Nephron (organoid): ENCODE results near the gene PRKCD.

Experiments used
- H3K27ac Mint-ChIP-seq, 3 experiments: 2 replicates each; pipeline ENCODE4 v1.8.0; 2020; ENCODE audit warnings: mixed read lengths in 3 of 3, mild to moderate bottlenecking in 2 of 3, moderate library complexity in 1 of 3
- H3K27me3 Mint-ChIP-seq: 2 replicates; pipeline ENCODE4 v1.8.0; 2021; ENCODE audit warnings: low read depth, mild to moderate bottlenecking, moderate library complexity, mixed read lengths
- H3K36me3 Mint-ChIP-seq: 2 replicates; pipeline ENCODE4 v1.8.0; 2020; ENCODE audit warnings: low read depth, mixed read lengths
- H3K4me1 Mint-ChIP-seq: 2 replicates; pipeline ENCODE4 v1.8.0; 2020; ENCODE audit warnings: mixed read lengths
- H3K4me3 Mint-ChIP-seq, 3 experiments: 2 replicates each; pipeline ENCODE4 v1.8.0; 2020; ENCODE audit warnings: mild to moderate bottlenecking in 3 of 3, mixed read lengths in 3 of 3, moderate library complexity in 2 of 3
- H3K9me3 Mint-ChIP-seq: 2 replicates; pipeline ENCODE4 v1.8.0; 2020; ENCODE audit warnings: mixed read lengths
- TF ChIP-seq, protein P1 (sequence below), 3 experiments: fragments of 200-600 bp; sonication (generic); IDR thresholded peaks; one replicate each; pipeline ENCODE4 v1.5.0; 2021; ENCODE audit warnings: antibody characterized with exemption in 3 of 3; ENCODE audit not compliant: unreplicated experiment in 3 of 3

The PRKCD gene

DNA sequence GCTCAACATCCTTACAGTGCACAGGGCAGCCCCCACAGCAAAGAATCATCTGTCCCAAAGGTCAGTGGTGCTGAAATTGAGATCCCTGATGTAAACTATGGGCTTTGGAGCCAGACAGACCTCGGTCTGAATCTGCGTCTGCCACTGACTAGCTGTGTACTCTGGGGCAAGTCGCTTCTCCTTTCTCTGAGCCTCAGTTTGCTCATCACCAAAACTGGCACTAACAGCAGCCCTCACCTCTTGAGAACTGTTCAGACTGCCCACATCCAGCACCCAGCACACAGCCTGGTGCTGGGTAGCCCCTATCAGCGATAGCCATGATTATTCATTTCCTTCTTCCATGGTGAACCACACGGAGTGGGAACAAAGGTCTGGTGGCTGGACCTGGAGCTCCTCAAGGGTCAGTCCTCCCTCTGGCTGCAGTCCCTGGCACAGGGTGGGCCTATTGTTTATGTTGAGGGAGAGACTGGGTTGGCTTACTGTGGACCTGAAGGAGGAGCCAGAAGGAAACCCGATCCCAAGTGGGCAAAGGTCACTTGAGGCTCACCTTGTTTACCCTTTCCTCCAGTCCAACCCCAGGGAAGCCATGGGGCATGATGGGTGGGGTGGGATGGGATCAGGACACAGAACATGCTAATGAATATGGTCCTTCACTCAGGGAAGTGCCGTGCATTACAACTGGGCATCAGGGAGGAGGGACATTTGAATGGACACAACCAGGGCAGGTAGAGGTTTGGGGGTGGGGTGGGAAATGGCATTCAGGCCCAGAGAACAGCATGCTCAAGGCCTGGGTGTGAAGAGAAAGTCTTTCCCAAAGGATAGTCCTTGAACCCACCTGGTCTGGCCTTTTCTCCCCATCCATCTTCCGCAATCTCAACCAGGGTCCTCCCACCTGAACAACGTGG, 1.6 kb upstream of the PRKCD start:
- Mint-ChIP-seq H3K9me3 (no peaks in the 10 kb centered on the region), H3K4me1 (peaks cover 41% of the 10 kb centered on the region), H3K27me3 (peaks cover 33% of the 10 kb centered on the region), H3K4me3 (peak overlapping the region; percentile 90 to 94 (median 92)), H3K27ac (peak overlapping the region in 2 of 3 experiments; percentile 24 to 54), H3K36me3 (no peaks in the 10 kb centered on the region)
- TF ChIP-seq, protein P1, sequence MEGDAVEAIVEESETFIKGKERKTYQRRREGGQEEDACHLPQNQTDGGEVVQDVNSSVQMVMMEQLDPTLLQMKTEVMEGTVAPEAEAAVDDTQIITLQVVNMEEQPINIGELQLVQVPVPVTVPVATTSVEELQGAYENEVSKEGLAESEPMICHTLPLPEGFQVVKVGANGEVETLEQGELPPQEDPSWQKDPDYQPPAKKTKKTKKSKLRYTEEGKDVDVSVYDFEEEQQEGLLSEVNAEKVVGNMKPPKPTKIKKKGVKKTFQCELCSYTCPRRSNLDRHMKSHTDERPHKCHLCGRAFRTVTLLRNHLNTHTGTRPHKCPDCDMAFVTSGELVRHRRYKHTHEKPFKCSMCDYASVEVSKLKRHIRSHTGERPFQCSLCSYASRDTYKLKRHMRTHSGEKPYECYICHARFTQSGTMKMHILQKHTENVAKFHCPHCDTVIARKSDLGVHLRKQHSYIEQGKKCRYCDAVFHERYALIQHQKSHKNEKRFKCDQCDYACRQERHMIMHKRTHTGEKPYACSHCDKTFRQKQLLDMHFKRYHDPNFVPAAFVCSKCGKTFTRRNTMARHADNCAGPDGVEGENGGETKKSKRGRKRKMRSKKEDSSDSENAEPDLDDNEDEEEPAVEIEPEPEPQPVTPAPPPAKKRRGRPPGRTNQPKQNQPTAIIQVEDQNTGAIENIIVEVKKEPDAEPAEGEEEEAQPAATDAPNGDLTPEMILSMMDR (IDR thresholded peaks at IDR 0.05; ENCODE audit: unreplicated experiment in 3 of 3): no peak

DNA sequence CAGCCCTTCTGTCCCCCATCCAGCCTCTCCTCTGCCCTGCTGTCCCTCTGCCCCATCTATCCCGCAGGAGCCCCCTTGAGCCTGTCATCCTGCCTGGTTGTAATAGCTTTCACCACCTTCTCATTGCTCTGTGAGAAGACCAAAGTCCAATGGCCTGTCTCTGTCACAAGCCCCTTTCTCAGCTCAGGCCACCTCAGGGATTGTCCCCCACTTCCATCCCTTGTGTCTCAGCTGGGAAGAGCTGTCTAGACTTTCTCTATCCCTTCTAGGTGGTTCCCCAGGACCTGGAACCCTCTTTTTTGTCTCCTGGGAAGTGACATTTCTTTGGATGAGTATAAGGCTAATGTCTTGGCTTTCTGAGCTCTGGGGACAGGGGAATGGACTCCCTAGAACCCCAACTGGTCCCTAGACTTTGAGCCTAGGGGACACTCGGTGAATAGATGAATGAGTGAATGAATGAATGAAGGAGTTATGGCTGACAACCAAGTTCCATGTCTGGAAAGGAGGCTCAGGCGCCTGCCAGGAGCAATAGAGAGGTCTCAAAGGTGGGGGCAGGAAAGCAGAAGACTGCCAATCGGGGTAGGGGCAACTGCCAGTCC, 849 bp upstream of the PRKCD start:
- Mint-ChIP-seq H3K9me3 (no peaks in the 10 kb centered on the region), H3K4me1 (peaks cover 41% of the 10 kb centered on the region), H3K36me3 (no peaks in the 10 kb centered on the region), H3K27ac (peak overlapping the region in 2 of 3 experiments; percentile 25 to 69), H3K27me3 (peaks cover 33% of the 10 kb centered on the region), H3K4me3 (peak overlapping the region; percentile 90 to 94 (median 92))
- TF ChIP-seq, protein P1 (IDR thresholded peaks at IDR 0.05; ENCODE audit: unreplicated experiment in 3 of 3): peak in 1 of 3 experiments; percentile 32

DNA sequence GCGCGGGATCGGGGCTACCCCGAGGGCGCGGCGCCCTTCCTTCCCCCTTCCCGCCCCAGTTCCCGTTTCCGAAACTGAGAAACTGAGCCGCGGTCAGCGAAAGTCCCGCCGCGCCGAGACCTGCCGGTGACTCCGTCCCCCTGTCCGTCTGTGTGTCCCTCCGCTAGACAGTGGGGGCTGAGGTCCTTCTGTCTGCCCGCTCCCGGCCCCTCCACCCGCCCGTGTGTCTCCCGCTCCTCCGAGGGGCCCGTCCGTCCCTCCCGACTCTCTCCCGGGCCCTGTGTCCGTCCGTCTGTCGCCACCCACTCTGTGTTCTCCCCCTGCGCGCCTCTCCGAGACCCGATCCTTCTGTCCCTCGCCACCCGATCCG, 426 bp downstream of the PRKCD start:
- H3K27me3 Mint-ChIP-seq: peaks cover 33% of the 10 kb centered on the region

DNA sequence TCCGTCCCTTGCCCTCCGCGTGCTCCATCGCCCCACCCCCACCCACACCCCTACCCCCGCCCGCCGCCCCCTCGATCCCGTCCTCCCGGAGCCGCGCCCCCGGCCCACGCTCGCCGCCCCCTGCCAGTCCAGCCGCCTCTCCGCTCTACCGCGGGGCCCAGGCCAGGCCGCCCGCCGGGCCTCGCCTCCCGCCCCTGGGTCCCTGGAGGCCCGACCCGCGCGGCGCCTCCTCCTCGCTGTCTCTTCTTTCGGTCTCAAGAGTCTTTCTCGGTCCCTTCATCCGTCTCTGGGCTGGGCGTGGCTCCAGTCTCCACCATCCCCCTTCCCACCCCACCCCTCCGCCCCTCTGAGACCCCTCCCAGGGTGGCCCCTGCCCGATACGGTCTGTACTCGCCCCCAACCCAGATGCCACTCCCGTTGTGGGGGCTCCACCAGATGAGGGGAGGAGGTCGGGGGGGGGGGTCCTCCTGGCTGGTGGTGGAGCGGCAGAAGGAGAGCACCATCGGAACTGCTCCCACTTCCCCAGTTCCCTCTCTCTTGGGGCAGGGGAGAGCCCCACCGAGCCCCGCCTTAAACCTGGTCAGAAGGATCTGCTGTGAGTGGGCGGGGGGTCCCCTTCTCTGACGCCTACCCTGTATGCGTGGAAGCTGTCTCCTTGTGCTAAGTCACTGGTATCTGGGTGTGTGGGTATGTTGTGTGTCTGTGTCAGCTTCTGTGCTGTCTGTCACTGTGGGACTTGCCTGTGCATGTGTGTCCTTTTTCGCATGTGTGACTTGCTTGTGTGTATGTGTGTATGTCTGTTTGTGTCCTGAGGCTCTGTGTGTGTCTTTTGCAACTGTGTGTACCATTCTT, 1.0 kb downstream of the PRKCD start:
- H3K9me3 Mint-ChIP-seq: no peaks in the 10 kb centered on the region
- TF ChIP-seq, protein P1 (IDR thresholded peaks at IDR 0.05; ENCODE audit: unreplicated experiment in 3 of 3): no peak
- no peaks in the 10 kb centered on the region for H3K36me3 Mint-ChIP-seq
- peaks cover 33% of the 10 kb centered on the region for H3K27me3 Mint-ChIP-seq
- peak overlapping the region; percentile 61 to 82 (median 63) for H3K27ac Mint-ChIP-seq
- peaks cover 35% of the 10 kb centered on the region for H3K4me1 Mint-ChIP-seq
- peak overlapping the region; percentile 84 to 89 (median 88) for H3K4me3 Mint-ChIP-seq

More for the DNA sequence above, 426 bp downstream of the PRKCD start:
- peaks cover 35% of the 10 kb centered on the region for H3K4me1 Mint-ChIP-seq
- H3K27ac Mint-ChIP-seq: peak overlapping the region in 2 of 3 experiments; percentile 32 to 41
- no peaks in the 10 kb centered on the region for H3K36me3 Mint-ChIP-seq
- peak overlapping the region; percentile 84 to 89 (median 88) for H3K4me3 Mint-ChIP-seq
- TF ChIP-seq, protein P1 (IDR thresholded peaks at IDR 0.05; ENCODE audit: unreplicated experiment in 3 of 3): no peak
- H3K9me3 Mint-ChIP-seq: no peaks in the 10 kb centered on the region

DNA sequence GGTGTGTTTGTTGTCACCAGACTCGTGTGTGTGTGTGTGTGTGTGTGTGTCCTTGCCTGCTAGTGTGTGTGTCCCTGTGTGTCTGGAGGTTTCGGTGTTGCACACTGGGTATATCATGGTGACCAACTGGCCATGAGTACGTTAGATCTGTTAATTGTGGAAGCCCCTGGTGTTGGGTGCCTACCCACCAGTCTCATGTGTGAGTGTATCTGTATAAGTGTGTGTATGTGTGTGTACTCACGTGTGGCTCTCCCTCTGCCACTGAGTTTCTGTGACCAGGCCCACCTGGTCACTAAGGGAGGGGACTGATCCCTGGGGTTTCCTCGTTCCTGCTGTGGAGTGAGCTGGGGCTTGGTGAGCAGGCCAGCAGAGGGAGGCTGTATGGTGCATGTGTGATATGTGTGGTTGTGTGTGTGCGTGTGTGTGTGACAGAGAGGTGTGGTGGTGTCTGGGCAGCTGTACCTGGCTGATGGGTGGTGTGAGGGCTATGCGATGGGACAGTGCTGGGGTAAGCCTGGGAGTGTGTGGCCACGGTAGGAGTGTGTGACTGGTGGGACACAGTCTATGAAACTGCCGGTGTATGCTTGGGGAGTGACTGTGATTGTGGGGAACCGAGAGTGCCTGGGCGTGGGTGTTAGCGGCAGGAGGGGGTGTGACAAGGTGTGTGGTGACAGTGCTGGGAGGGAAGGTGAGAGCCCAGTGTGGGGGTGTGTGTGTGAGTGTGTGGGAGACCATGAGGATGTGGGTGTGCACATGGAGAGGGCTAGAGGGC, 1.8 kb downstream of the PRKCD start:
- H3K27me3 Mint-ChIP-seq: peaks cover 25% of the 10 kb centered on the region
- H3K4me1 Mint-ChIP-seq: peaks cover 43% of the 10 kb centered on the region
- no peaks in the 10 kb centered on the region for H3K36me3 Mint-ChIP-seq
- TF ChIP-seq, protein P1 (IDR thresholded peaks at IDR 0.05; ENCODE audit: unreplicated experiment in 3 of 3): no peak
- H3K27ac Mint-ChIP-seq: peak overlapping the region; percentile 61 to 82 (median 63)
- peak overlapping the region; percentile 84 to 88 (median 88) for H3K4me3 Mint-ChIP-seq
- no peaks in the 10 kb centered on the region for H3K9me3 Mint-ChIP-seq
